PC-9 (cell line): ENCODE results near the gene SAMD14.

Experiments used
- EZH2 ChIP-seq: fragments of 200-600 bp; sonication (generic); IDR thresholded peaks from 2 replicates; pipeline ENCODE4 v1.8.0; 2017; ENCODE audit warnings: antibody characterized with exemption, low read depth
- TF ChIP-seq, protein P1 (sequence below): fragments of 200-600 bp; sonication (generic); conservative IDR thresholded peaks from 2 replicates; pipeline ENCODE4 v1.6.1; 2017; ENCODE audit warnings: mixed run types, antibody characterized with exemption, mild to moderate bottlenecking, moderate library complexity

DNA sequence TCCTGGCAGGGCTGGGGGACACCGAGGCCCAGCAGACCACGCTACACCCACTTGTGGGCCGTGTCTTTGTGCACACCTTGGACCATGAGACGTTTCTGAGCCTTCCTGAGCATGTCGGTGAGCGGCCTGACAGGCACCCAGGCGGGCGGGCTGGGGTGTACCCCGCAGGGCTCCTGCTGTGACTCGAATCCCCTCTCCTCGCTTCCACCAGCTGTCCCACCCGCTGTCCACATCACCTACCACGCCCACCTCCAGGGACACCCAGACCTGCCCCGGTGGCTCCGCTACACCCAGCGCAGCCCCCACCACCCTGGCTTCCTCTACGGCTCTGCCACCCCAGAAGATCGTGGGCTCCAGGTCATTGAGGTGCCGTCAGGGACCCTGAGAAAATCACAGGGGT, 37.4 kb upstream of the SAMD14 start:
- TF ChIP-seq, protein P1, sequence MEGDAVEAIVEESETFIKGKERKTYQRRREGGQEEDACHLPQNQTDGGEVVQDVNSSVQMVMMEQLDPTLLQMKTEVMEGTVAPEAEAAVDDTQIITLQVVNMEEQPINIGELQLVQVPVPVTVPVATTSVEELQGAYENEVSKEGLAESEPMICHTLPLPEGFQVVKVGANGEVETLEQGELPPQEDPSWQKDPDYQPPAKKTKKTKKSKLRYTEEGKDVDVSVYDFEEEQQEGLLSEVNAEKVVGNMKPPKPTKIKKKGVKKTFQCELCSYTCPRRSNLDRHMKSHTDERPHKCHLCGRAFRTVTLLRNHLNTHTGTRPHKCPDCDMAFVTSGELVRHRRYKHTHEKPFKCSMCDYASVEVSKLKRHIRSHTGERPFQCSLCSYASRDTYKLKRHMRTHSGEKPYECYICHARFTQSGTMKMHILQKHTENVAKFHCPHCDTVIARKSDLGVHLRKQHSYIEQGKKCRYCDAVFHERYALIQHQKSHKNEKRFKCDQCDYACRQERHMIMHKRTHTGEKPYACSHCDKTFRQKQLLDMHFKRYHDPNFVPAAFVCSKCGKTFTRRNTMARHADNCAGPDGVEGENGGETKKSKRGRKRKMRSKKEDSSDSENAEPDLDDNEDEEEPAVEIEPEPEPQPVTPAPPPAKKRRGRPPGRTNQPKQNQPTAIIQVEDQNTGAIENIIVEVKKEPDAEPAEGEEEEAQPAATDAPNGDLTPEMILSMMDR, result no peak
- no peak for TF ChIP-seq EZH2
